Measurements from ENCODE around the gene FBL. TPM values are rescaled to one million over a fixed set of nuclear protein-coding genes. Genes with fewer than 3 reads are reported as not detected.
"Not testable (repeated sequence)": the region's sequence is repeated elsewhere in the genome, so short reads cannot be mapped to it uniquely, and the experiment has no call there.

The FBL gene
- total RNA-seq, 2 experiments from 2014 or later = 344 to 357 TPM

- Mint-ChIP-seq H3K9me3 (peaks cover 1% of the 10 kb centered on the region), H3K27ac (no peak overlapping the region), H3K4me1 (peaks cover 10% of the 10 kb centered on the region), H3K36me3 (peaks cover 14% of the 10 kb centered on the region), H3K4me3 (no peak overlapping the region), H3K27me3 (no peaks in the 10 kb centered on the region)
- POLR2A ChIA-PET = interaction anchor here (2.1 kb wide), 1 partner anchor 10 kb away, joined by 20 read pairs; the partner anchor contains the start of gene DYRK1B
- no peak for ATAC-seq (ENCODE audit: low read depth)
- no peak for DNase-seq
These were observed 22.5 kb downstream of the FBL start for GRCh38 chr19:39823686-39824085.

- Mint-ChIP-seq H3K36me3 (peaks cover 9% of the 10 kb centered on the region), H3K9me3 (peaks cover 1% of the 10 kb centered on the region), H3K27ac (no peak overlapping the region), H3K4me1 (peaks cover 5% of the 10 kb centered on the region), H3K27me3 (no peaks in the 10 kb centered on the region), H3K4me3 (no peak overlapping the region)
- POLR2A ChIA-PET = no interaction called here
- DNase-seq = no peak
- ATAC-seq (ENCODE audit: low read depth) = no peak
These were observed 25.5 kb downstream of the FBL start for GRCh38 chr19:39820696-39821095.

- ATAC-seq (ENCODE audit: low read depth) (no peak), DNase-seq (no peak)
- Mint-ChIP-seq H3K4me3 (no peak overlapping the region), H3K36me3 (peaks cover 9% of the 10 kb centered on the region), H3K27ac (no peak overlapping the region), H3K27me3 (no peaks in the 10 kb centered on the region), H3K4me1 (peaks cover 5% of the 10 kb centered on the region), H3K9me3 (peaks cover 1% of the 10 kb centered on the region)
- POLR2A ChIA-PET = no interaction called here
These were observed 26.4 kb downstream of the FBL start for GRCh38 chr19:39819786-39820185.

- Mint-ChIP-seq H3K4me3 (no peak overlapping the region), H3K4me1 (peaks cover 4% of the 10 kb centered on the region), H3K27ac (no peak overlapping the region), H3K27me3 (no peaks in the 10 kb centered on the region), H3K9me3 (peaks cover 1% of the 10 kb centered on the region), H3K36me3 (peaks cover 9% of the 10 kb centered on the region)
- POLR2A ChIA-PET = no interaction called here
- DNase-seq = no peak
- ATAC-seq (ENCODE audit: low read depth) = no peak
These were observed 27.5 kb downstream of the FBL start for GRCh38 chr19:39818626-39819097.

GRCh38 chr19:39817888-39818561, 28.2 kb downstream of the FBL start:
- ATAC-seq (ENCODE audit: low read depth) = no peak
- H3K36me3 Mint-ChIP-seq = peaks cover 9% of the 10 kb centered on the region
- H3K4me1 Mint-ChIP-seq = peaks cover 4% of the 10 kb centered on the region
- peaks cover 1% of the 10 kb centered on the region for H3K9me3 Mint-ChIP-seq
- no peak overlapping the region for H3K27ac Mint-ChIP-seq
- H3K27me3 Mint-ChIP-seq = no peaks in the 10 kb centered on the region
- POLR2A ChIA-PET = no interaction called here
- DNase-seq = no peak
- H3K4me3 Mint-ChIP-seq = no peak overlapping the region

- ATAC-seq (ENCODE audit: low read depth) (no peak), DNase-seq (no peak)
- H3K27me3 Mint-ChIP-seq = no peaks in the 10 kb centered on the region
- POLR2A ChIA-PET = interaction anchor here (0.6 kb wide), 1 partner anchor 609 kb away, joined by 5 read pairs; no protein-coding TSS in a partner anchor
- H3K36me3 Mint-ChIP-seq = peaks cover 10% of the 10 kb centered on the region
- H3K9me3 Mint-ChIP-seq = peaks cover 1% of the 10 kb centered on the region
- peaks cover 4% of the 10 kb centered on the region for H3K4me1 Mint-ChIP-seq
- no peak overlapping the region for H3K27ac Mint-ChIP-seq
- no peak overlapping the region for H3K4me3 Mint-ChIP-seq
These were observed 29.7 kb downstream of the FBL start for GRCh38 chr19:39816287-39817048.

- ATAC-seq (ENCODE audit: low read depth) = no peak
- Mint-ChIP-seq H3K9me3 (no peaks in the 10 kb centered on the region), H3K27me3 (no peaks in the 10 kb centered on the region), H3K4me1 (peaks cover 4% of the 10 kb centered on the region), H3K36me3 (peaks cover 7% of the 10 kb centered on the region), H3K27ac (no peak overlapping the region), H3K4me3 (no peak overlapping the region)
- POLR2A ChIA-PET = no interaction called here
- no peak for DNase-seq
These were observed 31.6 kb downstream of the FBL start for GRCh38 chr19:39814595-39814994.

GRCh38 chr19:39814111-39814510, 32.1 kb downstream of the FBL start:
- H3K27ac Mint-ChIP-seq; H3K4me3 Mint-ChIP-seq; H3K36me3 Mint-ChIP-seq; ATAC-seq (ENCODE audit: low read depth); H3K4me1 Mint-ChIP-seq; H3K27me3 Mint-ChIP-seq; DNase-seq; H3K9me3 Mint-ChIP-seq: not testable (repeated sequence)
- POLR2A ChIA-PET = interaction anchor here (0.6 kb wide), 1 partner anchor 1268 kb away, joined by 3 read pairs; no protein-coding TSS in a partner anchor

- H3K36me3 Mint-ChIP-seq = peaks cover 7% of the 10 kb centered on the region
- ATAC-seq (ENCODE audit: low read depth) (no peak), DNase-seq (no peak)
- no peak overlapping the region for H3K27ac Mint-ChIP-seq
- POLR2A ChIA-PET = interaction anchor here (0.6 kb wide), 1 partner anchor 1269 kb away, joined by 3 read pairs; no protein-coding TSS in a partner anchor
- H3K27me3 Mint-ChIP-seq = no peaks in the 10 kb centered on the region
- H3K4me1 Mint-ChIP-seq = no peaks in the 10 kb centered on the region
- H3K4me3 Mint-ChIP-seq = no peak overlapping the region
- H3K9me3 Mint-ChIP-seq = no peaks in the 10 kb centered on the region
These were observed 32.8 kb downstream of the FBL start for GRCh38 chr19:39813264-39813993.

GRCh38 chr19:39811064-39811463, 35.1 kb downstream of the FBL start:
- POLR2A ChIA-PET = no interaction called here
- H3K4me1 Mint-ChIP-seq = no peaks in the 10 kb centered on the region
- no peak overlapping the region for H3K27ac Mint-ChIP-seq
- no peak overlapping the region for H3K4me3 Mint-ChIP-seq
- no peak for ATAC-seq (ENCODE audit: low read depth)
- H3K36me3 Mint-ChIP-seq = peaks cover 1% of the 10 kb centered on the region
- peaks cover 3% of the 10 kb centered on the region for H3K27me3 Mint-ChIP-seq
- peaks cover 4% of the 10 kb centered on the region for H3K9me3 Mint-ChIP-seq
- DNase-seq = no peak

GRCh38 chr19:39810424-39810823, 35.8 kb downstream of the FBL start:
- DNase-seq (no peak), ATAC-seq (ENCODE audit: low read depth) (no peak)
- POLR2A ChIA-PET = no interaction called here
- Mint-ChIP-seq H3K4me1 (no peaks in the 10 kb centered on the region), H3K27ac (no peak overlapping the region), H3K27me3 (peaks cover 4% of the 10 kb centered on the region), H3K4me3 (no peak overlapping the region), H3K36me3 (peaks cover 1% of the 10 kb centered on the region), H3K9me3 (peaks cover 4% of the 10 kb centered on the region)

GRCh38 chr19:39809368-39809767, 36.8 kb downstream of the FBL start:
- Mint-ChIP-seq H3K4me1 (no peaks in the 10 kb centered on the region), H3K9me3 (peaks cover 4% of the 10 kb centered on the region), H3K4me3 (no peak overlapping the region), H3K27ac (no peak overlapping the region), H3K36me3 (peaks cover 1% of the 10 kb centered on the region), H3K27me3 (peaks cover 5% of the 10 kb centered on the region)
- DNase-seq (no peak), ATAC-seq (ENCODE audit: low read depth) (no peak)
- POLR2A ChIA-PET = interaction anchor here (0.7 kb wide), 1 partner anchor 161 kb away, joined by 5 read pairs; the partner anchor contains the start of gene PSMC4

- H3K4me1 Mint-ChIP-seq; H3K9me3 Mint-ChIP-seq; H3K27ac Mint-ChIP-seq; H3K27me3 Mint-ChIP-seq; H3K4me3 Mint-ChIP-seq; H3K36me3 Mint-ChIP-seq; DNase-seq; ATAC-seq (ENCODE audit: low read depth); POLR2A ChIA-PET: not testable (repeated sequence)
These were observed 37.5 kb downstream of the FBL start for GRCh38 chr19:39808688-39809087.
